ENCODE results near the gene DYRK3.

DYRK3 gene

DNA sequence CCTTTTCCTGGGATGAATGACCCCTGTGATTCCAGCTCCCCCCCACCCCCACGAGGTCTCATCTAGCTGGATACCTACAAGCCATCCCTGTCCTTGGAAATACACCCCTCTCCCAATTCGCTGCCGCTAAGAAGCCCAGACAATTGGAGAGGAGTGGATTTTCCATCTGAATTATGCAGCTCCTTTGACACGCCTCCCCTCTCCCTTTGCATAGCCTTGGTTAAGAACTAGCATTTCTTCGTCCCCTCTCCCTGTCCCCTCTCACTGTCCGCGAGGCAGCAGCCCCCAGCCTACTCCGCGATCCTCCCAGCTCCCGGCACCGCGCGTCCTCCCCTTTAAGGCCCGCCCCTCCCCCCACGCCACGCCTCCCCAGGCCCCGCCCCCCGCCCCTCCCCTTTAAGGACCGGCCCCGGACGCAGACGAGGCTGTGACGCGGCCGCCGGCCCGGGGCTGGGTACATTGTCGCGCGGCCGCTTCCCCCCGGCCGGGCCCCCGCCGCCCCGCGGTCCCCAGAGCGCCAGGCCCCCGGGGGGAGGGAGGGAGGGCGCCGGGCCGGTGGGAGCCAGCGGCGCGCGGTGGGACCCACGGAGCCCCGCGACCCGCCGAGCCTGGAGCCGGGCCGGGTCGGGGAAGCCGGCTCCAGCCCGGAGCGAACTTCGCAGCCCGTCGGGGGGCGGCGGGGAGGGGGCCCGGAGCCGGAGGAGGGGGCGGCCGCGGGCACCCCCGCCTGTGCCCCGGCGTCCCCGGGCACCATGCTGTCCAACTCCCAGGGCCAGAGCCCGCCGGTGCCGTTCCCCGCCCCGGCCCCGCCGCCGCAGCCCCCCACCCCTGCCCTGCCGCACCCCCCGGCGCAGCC, 49.4 kb downstream of the DYRK3 start, which contains the start of gene MAPKAPK2:
Gene MAPKAPK2 (plus strand): TSS at position 428 of the 856 bp plus-strand sequence. CDS start 325 bp downstream, at position 753.
- peak; percentile 80 to 82 for DNase-seq

DNA sequence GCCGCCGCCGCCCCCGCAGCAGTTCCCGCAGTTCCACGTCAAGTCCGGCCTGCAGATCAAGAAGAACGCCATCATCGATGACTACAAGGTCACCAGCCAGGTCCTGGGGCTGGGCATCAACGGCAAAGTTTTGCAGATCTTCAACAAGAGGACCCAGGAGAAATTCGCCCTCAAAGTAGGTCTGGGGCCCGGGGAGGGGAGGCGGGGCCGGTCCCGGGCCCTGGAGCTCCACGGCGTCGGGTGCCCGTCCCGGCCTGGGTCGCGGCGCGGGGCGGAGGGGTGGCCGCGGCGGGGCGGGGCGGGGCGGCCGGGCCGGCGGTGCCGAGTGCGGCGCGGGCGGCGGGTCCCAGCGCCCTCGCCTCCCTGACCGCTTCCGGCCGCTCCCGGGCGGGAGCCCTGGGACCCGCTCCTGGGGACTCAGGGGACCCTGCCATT, 50.0 kb downstream of the DYRK3 start:
- DNase-seq = no peak

DNA sequence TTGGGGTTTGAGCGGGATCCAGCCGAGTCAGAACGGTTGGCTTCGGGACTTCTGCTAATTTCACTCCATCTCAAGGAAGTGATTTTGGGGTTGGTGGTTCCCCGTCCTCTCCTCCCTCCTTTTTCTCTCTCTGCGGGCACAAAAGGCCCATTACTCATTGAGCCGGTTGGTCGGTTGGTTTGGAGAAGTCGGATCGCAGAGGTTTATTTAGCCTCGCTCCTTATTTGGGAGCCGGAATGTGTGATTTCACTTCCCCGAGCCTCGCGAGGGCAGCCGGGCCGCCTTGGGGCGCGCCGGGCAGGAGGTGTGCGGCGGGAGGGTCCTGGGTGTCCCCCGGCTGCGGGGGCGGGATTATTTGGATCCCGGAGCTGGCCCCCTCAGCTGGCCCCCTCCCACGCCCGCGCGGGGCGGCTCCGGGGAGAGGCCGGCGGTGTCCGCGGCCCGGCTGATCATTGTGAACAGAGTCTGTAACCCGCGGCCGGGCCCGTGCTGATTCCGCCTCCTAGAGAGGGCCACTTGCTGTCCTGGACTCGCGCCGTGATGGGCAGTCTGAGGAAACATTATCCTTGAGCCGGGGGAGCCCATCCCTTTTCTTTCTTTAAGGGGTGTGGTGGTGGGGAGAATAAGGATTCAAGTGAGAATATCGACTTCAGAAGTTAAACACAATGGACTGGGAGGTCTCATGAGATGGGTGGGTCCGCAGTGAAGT, 50.6 kb downstream of the DYRK3 start:
- DNase-seq = no peak

DNA sequence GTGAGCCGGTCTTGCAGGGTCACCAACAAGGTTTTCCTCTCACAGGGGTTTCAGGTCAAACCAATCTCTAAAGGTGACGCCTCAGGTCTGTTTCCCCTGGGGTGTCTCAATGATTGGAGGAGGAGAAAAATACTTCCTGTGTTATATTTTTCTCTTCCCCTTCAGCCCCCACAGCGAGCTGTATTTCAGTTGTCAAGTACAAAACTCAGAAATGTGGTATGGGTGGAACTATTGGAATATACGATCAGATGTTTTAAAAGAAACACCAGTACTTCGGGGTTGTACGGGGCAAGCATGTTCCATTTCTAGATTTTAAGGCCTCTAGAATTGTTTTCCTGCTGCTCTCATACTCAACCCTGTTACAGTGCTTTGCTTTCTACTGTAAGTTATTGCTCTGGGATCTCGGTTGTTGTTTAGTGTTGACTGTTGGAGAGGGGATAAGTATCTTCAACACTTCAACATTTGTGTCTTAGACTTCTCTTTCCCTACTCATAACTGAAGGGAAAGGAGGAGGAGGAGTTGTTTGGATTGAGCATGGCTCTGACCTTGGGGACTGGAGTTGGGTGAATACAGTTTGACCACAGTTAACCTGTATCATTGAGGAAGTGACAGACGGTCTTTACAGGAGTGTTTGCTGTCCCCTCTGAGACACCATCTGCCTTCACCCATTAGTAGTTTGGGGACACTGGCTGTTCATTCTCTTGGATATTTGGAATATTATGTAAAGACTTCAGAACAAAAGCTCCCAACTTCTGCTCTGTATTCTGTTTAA, 51.3 kb downstream of the DYRK3 start:
- no peak for DNase-seq

DNA sequence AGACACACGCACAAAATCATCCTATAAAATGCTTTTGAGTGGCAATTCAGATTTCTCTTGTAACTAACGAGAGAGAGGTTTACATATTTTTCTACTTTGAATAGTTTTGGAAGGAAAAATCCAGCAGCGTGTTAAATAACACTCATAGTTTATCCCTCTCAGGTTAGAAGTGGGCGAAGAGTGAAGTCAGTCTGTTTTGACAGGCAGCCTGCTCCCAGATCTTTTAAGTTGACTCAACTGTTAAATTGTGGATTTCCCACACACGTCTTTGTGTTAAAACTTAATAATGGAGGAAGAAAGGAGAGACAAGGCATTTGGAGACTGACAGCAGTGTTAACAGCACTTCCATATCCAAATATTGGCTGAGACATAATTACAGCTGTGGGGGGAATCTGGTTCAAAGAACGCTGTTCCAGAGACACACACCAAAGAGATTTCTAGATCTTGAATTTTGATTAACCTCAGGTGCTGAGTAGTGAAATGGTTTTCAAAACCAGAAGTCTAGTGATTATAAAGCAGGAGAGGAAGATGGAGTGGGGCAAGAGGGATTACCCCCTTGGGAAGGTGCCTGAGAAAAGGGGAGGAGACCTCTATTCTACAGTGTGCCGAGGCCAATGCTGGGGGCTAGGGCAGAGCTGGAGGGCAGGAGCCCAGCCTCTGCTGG, 52.0 kb downstream of the DYRK3 start:
- DNase-seq = no peak

DNA sequence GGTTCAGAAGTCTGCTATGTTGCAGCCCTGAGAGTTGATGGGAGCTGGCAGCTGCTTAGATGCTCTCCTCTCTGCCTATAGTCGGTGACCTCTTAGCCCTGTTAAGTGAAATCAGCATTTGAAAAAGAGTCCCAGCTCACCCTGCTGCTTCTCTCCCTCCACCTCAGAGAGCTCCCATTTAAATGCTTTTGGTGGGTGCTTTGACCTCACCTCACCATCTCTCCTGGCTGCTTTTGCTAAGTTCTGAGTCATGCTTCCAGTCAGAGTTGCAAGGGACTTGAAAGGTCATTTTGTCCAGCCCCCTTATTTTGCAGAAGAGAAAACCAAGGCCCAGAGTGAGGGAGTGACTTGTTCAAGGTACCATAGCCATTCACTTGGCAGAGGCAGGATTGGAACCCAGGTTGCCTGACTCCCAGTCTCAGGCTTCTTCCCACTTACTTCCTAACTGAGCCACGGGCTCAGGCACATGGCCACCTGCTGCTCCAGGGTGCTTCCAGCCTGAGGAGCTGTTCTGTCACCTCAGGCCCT, 52.6 kb downstream of the DYRK3 start:
- DNase-seq = no peak

DNA sequence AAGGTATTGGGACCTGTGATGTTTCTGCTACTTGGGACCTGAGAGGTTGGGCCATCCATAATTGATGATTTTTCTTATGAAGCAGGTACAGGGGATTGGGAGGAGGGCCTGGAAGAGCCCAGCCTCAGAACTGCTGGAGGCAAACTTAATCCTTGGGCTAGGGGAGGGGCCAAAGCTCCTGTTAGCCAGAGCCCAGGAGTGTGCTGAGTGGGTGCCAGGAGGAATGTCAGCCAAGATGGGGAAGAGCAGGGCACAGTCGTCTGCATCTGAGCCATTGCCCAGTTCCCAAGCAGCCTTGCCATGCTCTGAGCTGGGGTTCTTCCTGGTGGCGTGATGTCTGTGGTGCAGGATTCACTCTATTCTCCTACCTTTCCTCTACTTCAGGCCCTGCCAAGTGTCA, 55.2 kb downstream of the DYRK3 start:
- no peak for DNase-seq

DNA sequence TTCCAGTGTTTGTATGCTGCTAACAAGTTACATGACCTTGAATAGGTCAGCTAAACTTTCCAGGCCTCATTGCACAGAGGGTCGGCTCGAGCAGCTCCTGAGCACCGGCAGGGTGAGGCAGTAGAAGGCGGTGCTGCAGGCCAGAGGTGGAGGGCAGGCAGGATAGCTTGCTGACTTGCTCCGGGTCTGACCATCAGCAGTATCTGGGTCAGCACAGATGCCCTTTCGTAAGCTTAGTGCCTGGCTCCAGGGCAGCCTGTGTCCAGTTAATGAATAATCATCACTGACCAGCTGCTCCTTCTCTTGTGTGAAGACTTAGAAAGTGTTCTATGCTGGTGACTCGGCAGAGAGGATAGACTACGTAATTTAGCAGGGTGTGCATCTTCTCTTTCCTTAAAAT, 56.3 kb downstream of the DYRK3 start:
- DNase-seq = no peak

DNA sequence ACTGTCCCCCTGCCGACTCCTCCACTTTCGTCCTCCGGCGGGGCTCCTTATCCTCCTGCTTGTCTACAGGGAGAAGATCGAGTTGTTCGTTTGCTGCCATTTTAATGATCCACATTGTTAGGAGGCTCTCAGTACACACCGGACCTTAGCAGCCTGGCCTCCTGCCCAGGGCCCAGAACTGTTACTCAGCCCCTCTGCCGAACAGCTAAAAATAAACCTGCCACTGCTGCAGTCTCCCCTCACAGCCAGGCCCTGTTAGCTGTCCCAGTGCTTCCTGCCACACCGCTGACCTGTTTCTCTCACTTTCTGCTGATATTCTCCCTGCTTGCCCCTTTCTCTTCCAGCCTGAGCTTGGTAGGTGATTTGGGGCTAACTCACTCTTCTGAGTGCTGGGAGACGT, 57.7 kb downstream of the DYRK3 start:
- no peak for DNase-seq

DNA sequence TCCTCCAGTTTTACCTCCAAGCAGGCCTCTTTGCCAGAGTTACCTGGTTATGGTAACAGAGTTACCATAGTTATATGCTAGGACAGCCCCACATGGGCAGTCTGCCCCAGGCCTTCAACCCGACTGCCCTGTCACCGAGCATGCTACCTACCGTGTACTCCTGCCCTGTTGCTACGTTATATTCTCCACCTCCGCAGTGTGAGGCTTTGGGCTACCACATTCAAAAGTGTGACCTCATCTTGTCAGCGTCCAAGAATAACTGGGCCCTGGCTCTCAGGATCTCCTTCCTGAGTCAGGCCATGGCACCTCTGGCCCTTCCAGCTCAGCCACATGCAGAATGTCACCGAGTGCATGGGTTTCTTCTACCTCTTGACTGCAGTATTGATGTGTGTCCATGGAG, 58.3 kb downstream of the DYRK3 start:
- no peak for DNase-seq

DNA sequence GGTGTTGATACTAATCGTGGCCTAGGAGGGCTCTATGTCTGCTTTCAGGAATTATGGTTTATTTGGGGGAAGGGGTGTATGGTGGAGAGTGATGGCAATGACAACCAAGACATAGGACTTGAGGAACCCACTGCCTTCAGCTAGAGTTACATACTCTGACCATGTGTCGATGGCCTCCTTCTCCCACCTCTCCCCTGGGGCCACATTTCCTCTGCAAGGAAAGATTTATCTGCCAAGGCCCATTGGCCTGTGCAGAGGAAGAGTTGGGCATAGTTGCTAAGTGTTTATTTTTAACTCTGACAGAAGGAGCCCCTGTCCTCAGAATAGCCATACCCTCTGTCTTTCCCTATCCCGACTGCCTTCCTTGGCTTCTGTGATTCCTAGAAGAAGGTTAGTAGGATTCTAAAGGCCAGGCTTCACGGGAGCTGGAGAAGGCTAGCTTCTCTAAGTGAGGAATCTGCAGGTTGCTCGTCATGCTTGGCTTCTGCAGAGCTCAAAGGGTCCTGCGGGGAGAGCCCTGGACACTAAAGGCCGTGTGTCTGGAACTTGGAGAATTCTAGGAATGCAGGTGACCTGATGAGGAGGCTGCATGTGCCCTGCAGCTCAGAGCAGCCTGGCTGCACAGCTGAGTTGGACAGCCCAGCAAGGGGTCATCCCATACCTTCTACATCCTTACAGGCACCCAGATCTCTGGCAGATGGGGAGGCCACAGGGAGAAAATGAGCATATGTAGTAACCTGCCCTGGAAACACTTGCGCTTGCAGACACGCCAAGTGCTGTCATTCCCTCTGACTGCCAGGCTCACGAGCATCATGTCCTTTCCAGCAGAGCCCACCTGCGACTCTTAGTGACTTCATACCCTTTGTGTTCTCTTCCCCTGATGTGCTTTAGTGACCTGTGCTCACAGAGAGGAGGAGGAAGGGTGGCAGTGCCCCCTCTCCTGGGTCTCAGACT, 59.1 kb downstream of the DYRK3 start:
- no peak for DNase-seq

DNA sequence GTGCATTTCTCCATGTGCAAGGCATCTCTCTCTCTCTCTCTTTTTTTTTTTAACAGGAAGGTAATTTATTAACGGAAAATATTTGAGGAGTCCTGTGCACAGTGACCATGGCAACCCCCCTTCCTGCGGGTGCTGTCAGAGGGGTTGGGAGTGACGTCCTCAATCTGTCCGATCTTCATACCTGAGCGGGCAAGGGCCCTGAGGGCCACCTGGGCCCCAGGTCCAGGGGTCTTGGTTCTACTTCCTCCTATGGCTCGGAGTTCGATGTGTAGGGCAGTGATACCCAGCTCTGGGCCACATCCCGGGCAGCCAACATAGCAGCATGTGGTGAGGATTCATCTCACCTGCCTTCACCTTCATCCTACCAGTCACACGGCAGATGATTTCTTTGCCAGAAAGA, 60.4 kb downstream of the DYRK3 start:
- DNase-seq = no peak

DNA sequence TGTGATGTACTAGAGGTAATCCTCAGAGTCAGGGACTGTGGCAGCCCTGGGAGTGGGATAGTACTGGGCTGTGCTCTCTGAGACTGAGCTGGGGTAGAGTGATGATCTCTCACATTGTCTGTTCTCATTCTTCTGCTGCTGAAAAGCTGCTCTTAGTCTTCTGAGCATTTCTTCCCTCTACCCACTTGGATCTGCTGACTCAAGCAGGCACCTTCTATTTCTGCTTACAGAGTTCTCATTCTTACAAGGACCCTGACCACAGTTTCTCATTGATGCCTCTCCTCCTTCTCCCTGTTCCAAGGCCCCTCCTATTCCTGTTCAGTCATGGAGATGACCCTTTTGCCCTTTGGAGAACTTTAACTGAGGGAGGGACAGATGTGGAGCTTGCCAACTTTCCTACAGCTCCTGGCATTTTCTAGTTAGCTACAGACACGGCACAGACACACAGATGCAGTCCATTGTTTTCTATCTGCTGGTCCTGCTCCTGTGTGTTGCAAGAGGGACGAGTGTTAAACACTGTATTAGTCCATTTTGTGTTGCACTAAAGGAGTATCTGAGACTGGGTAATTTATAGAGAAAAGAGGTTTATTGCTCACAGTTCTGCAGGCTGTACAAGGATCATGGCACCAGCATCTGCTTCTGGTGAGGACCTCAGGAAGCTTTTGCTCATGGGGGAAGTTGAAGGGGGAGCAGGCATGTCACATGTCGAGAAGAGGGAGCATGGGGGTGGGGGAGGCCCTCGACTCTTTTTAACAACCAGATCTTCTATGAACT, 61.7 kb downstream of the DYRK3 start:
- DNase-seq = no peak

DNA sequence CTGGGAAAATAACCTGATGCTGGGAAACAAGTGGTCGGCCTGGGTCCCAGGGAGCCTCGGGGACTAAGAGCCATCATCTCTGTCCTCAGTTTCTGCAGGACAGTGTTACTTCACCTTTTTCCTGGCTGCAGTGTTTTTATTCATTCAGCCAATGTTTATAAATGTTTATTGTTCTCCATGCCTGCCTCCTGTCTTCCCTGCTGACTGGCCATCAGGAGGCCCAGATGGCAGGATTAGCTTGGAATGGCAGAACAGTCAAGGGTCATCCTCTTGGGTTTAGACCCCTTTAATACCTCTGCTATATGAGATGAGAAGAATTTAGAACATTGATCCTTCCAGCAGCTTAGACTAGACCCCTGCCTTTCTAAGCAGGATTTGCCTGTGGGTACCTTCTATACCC, 62.7 kb downstream of the DYRK3 start:
- no peak for DNase-seq
